ENCODE measurements around the gene TMEM165.

DNA sequence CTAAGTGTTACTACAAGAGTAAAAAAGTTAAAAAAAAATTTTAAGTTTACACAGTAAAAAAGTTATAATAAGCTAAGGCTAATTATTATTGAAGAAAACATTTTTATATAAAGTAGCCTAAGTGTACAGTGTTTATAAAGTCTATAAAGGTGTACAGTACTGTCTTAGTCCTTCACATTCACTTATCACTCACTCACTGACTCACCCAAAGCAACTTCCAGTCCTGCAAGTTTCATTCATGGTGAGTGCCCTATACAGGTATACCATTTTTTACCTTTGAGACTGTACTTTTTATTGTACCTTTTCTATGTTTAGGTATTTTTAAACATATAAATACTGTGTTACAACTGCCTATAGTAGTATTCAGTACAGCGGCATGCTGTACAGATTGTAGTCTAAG is 74.2 kb downstream of the TMEM165 start:
- TF ChIP-seq, protein P1, sequence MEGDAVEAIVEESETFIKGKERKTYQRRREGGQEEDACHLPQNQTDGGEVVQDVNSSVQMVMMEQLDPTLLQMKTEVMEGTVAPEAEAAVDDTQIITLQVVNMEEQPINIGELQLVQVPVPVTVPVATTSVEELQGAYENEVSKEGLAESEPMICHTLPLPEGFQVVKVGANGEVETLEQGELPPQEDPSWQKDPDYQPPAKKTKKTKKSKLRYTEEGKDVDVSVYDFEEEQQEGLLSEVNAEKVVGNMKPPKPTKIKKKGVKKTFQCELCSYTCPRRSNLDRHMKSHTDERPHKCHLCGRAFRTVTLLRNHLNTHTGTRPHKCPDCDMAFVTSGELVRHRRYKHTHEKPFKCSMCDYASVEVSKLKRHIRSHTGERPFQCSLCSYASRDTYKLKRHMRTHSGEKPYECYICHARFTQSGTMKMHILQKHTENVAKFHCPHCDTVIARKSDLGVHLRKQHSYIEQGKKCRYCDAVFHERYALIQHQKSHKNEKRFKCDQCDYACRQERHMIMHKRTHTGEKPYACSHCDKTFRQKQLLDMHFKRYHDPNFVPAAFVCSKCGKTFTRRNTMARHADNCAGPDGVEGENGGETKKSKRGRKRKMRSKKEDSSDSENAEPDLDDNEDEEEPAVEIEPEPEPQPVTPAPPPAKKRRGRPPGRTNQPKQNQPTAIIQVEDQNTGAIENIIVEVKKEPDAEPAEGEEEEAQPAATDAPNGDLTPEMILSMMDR (IDR thresholded peaks at IDR 0.05; ENCODE audit: insufficient read depth, low read length, poor library complexity, severe bottlenecking): no peak
- TF ChIP-seq EZH2phosphoT487 (conservative IDR thresholded peaks at IDR 0.05; ENCODE audit: low read length): no peak
